HG03442 (cell line): ENCODE results near the gene TJP3.
A peak's percentile ranks its signal among the peaks of the same experiment; 100 is the strongest.
"Not testable (repeated sequence)": the region's sequence is repeated elsewhere in the genome, so short reads cannot be mapped to it uniquely, and the experiment has no call there.

ENCODE experiments used
- ATAC-seq: cut with Tn5 transposase; IDR thresholded peaks from one replicate; pipeline ENCODE4 v1.9.1; 2021; ENCODE audit warnings: mild to moderate bottlenecking, moderate library complexity; ENCODE audit not compliant: unreplicated experiment

The TJP3 gene

GRCh38 chr19:3738477-3739220 is 30.5 kb downstream of the TJP3 start:
- no peak for ATAC-seq

- ATAC-seq = no peak
These were observed 32.2 kb downstream of the TJP3 start for GRCh38 chr19:3740431-3740830.

- ATAC-seq = no peak
These were observed 35.3 kb downstream of the TJP3 start for GRCh38 chr19:3743486-3743885.

DNA sequence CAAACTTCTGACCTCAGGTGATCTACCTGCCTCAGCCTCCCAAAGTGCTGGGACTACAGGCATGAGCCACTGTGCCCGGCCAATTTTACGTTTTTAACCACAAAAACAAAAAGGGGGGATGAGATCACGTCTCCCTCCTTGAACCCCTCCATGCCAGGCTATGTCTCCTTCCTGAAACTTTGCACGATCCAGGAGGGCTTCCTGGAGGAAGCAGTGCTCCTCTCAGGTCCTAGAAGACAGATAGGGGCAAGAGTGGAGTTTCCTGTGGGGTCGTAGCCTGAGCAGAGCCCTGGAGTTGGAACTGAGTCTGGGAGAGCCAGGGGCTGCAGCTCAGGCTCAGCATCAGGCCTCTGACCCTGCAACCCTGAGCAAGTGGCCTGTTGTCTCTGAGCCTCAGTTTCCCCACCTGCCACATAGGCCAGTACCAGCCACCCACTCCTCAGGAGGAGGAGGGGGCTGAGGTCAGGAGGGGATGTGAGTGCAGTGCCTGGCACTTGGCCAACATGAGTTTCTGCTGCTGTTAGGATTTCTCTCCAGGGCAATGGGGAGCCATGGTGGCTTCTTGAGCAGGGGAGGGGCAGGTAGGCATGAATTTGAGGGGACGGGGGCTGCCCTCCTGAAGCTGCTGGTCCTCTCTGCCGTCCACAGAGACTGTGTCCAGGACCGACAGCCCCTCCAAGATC is 37.3 kb downstream of the TJP3 start:
- no peak for ATAC-seq

DNA sequence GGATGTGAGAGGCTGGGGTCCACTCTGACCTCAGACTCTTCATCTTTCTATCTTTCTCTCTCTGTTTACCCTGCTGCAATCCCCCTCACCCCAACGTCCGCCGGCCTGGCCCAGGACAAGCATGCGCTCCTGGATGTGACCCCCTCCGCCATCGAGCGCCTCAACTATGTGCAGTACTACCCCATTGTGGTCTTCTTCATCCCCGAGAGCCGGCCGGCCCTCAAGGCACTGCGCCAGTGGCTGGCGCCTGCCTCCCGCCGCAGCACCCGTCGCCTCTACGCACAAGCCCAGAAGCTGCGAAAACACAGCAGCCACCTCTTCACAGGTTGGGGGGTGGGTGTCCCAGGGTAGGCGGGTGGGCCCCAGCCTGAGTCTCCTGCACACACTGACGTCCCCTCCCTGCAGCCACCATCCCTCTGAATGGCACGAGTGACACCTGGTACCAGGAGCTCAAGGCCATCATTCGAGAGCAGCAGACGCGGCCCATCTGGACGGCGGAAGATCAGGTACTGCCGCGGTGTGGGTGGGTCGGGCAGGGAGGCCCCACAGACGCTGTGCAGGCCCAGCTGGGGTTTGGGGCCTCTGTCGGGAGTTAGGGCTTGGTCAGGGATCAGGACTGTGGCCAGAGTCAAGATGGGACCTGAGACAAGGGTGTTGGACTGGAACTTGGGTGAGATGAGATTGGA is 38.3 kb downstream of the TJP3 start:
- no peak for ATAC-seq

DNA sequence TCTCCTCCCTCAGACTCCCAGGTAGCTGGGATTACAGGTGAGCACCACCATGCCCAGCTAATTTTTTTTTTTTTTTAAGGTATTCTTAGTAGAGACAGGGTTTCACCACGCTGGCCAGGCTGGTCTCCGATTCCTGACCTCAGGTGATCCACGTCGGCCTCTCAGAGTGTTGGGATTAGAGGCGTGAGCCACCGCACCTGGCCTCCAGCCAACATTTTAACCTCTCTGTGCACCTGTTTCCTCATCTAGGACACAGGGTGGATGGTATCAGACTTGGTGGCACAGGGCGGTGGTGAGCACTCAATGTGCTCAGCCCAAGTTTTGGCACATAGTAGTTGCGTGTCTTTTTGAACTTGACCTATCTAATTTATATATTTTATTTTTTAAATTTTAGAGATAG is 40.8 kb downstream of the TJP3 start:
- no peak for ATAC-seq

- ATAC-seq = no peak
These were observed 42.0 kb downstream of the TJP3 start for GRCh38 chr19:3750211-3750610.

GRCh38 chr19:3751236-3751635 is 43.1 kb downstream of the TJP3 start:
- ATAC-seq = no peak

- no peak for ATAC-seq
These were observed 44.3 kb downstream of the TJP3 start for GRCh38 chr19:3752492-3752891.

- ATAC-seq = no peak
These were observed 45.6 kb downstream of the TJP3 start for GRCh38 chr19:3753631-3754410.

DNA sequence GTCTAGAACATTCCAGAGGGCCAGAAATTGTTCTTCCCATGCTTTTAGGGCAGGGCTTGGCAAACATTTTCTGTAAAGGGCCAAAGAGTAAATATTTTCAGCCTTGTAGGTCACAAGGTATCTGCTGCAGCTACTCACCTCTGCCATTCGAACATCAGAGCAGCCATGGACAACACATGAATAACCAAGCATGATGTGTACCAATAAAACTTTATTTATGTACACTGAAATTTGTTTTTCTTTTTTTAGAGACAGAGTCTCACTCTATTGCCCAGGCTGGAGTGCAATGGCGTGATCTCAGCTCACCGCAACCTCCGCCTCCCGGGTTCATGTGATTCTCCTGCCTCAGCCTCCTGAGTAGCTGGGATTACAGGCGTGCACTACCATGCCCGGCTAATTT is 49.5 kb downstream of the TJP3 start:
- ATAC-seq = not testable (repeated sequence)

DNA sequence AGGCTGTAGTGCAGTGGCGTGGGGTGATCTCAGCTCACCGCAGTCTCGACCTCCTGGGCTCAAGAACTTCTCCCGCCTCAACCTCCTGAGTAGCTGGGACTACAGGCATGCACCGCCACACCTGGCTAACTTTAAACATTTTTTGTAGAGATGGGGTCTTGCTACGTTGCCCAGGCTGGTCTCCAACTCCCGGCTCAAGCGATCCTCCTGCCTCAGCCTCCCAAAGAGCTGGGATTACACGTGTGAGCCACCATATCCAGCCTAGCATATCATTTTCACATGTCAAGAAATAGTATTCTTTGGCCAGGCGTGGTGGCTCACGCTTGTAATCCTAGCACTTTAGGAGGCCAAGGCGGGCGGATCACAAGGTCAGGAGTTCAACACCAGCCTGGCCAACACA is 50.1 kb downstream of the TJP3 start:
- not testable (repeated sequence) for ATAC-seq

DNA sequence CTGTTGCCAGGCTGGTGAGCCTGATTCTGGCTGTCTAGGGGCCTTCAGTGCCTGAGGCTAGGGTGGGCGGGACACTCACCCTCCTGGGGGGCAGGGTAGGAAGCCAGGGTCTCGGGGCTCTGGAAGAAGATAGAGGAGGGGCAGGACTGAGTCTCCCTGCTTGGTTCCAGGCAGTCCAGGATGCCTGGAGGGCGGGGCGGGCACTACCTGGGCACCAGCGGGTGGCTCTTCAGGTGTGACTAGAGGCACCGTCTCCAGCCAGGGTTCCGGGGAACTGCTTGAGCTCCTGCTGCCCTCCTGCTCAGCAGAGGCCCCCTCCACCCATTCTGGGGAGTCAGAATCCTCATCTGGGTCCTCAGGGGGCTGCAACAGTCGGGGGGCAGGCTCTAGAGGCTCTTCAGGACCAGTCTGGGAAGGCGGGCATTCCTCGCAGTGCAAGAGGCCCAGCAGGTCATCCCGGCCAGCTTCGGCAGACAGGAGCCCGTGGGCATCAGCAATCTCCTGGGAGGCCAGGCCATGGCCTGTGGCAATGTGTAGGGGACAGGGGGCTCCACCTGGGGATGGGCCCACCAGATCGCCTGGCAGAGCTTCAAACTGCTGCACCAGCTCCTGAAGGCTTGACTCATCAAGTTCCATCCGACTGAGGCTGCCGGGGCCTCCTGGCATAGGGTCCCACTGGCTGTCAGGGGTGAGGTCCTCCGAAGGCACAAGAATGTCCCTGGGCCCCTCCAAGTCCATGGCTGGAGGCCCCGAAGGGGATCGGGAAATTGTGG is 51.5 kb downstream of the TJP3 start:
- no peak for ATAC-seq

DNA sequence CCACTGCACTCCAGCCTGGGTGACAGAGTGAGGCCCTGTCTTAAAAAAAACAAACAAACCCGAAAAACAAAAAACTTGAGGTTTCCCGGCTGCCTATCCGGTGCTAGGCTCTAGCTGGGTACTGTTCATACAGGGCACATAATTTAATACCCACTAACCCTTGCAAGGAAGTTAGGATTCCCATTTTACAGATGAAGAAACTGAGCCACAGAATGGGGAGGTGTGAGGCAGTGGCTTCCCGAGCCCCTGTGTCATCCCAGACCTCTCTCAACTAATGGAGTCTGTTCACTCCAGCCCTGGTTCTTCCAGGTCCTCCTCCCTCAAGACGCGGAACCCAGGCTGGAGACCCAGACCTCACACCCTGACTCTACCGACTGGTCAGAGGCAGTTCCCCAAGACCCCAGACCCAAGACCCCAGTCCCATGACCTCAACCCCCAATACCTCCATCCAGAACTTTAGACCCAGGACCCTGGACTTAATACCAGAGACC is 52.7 kb downstream of the TJP3 start:
- no peak for ATAC-seq

DNA sequence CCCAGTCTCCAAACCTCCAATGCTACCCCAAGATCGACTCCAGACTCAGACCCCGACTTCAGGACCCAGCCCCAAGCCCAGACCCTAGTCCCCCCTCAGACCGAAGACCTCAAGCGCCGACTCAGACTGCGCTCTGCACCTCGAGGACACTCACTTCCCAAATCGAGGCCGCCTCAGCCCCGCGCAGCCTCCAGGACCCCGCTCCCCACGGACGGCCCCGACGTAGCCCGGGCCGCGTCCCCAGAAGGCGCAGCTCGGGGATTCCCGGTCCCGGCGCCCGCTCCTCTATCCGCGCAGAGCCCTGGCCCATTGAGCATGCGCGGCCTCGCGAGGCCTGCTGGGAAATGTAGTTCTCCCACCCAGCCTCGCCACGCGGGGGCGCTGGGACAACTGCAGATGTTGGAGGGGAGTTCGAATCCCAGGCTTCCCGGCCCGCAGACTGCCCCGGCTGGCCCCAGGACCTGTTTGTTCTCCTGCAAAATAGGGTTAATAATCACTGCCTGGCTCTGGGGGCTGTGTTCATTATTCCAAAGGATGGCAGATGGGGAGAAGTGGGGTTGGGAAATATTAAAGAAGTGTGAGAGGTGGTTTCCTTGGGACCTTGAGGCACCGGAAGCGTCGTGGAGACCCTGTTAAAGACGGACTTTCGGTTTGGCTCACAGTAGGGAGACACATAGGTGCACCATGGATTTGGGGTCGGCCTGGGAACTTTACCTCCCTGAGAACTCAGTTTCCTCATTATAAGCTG is 53.4 kb downstream of the TJP3 start, which contains the start of gene APBA3:
Gene APBA3, minus strand, starts transcription at position 311 of the 748 bp plus-strand sequence. CDS start 1,428 bp downstream, outside the sequence.
- peak; percentile 45 for ATAC-seq

DNA sequence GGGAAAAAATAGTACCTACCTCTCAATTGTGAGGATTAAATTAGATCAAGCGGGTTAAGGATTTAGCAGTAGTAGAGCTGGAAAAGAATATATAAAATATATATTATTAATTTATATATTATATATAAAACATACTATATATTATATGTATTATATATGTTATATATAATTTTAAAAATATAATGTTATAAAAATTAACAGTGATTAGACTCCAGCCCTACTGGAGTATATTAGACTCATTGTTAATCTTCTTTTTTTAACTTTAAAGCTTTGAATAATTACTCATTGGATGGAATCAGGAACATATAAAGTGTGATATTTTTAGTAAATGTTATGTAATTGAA is 53.9 kb downstream of the TJP3 start:
- no peak for ATAC-seq

GRCh38 chr19:3762501-3763459 is 54.6 kb downstream of the TJP3 start, which contains the start of gene MRPL54:
Gene MRPL54 (plus strand): TSS chr19:3762682. CDS start chr19:3762701, 19 bp downstream.
- ATAC-seq = peak; percentile 67

- ATAC-seq = no peak
These were observed 56.9 kb downstream of the TJP3 start for GRCh38 chr19:3765121-3765520.
